Fibroblast of lung (primary cell): ENCODE results near the gene PLEKHG4B. TPM values are rescaled to one million over a fixed set of nuclear protein-coding genes. Genes with fewer than 3 reads are reported as not detected.

Source experiments
- DNase-seq, 2 donors: peaks; one replicate each; pipeline versions ENCODE4 v3.0.0 to v3.0.0-alpha.2; 2010; ENCODE audit warnings: low read depth in 2 of 2
- H2AFZ ChIP-seq: 2 replicates; pipeline ENCODE4 v1.5.1; 2012; ENCODE audit warnings: low read length, control low read depth, inconsistent platforms
- H3K27ac ChIP-seq: 2 replicates; pipeline ENCODE4 v1.5.1; 2011; ENCODE audit warnings: low read length, control low read depth; ENCODE audit not compliant: insufficient read depth
- H3K27me3 ChIP-seq: 2 replicates; pipeline ENCODE4 v1.5.1; 2011; ENCODE audit warnings: mild to moderate bottlenecking, low read length; ENCODE audit not compliant: control insufficient read depth, insufficient read depth
- H3K36me3 ChIP-seq: 2 replicates; pipeline ENCODE4 v1.5.1; 2011; ENCODE audit warnings: low read length; ENCODE audit not compliant: control insufficient read depth, insufficient read depth
- H3K4me1 ChIP-seq: 2 replicates; pipeline ENCODE4 v1.5.1; 2011; ENCODE audit warnings: low read length; ENCODE audit not compliant: control insufficient read depth, insufficient read depth; ENCODE audit errors: extremely low read depth
- H3K4me2 ChIP-seq: 2 replicates; pipeline ENCODE4 v1.5.1; 2011; ENCODE audit warnings: low read length, control low read depth; ENCODE audit not compliant: insufficient read depth; ENCODE audit errors: extremely low read depth
- H3K4me3 ChIP-seq, 4 experiments: fragments of 200-600 bp in 1 of 4; sonication (generic) in 1 of 4; replicated peaks in 1 of 4; 2 replicates each; pipeline ENCODE4 v1.5.1; 2011 to 2016; ENCODE audit warnings: low read length in 4 of 4, low read depth in 3 of 4, mild to moderate bottlenecking in 3 of 4, control low read depth in 2 of 4, inconsistent platforms in 1 of 4, mixed read lengths in 1 of 4; ENCODE audit not compliant: insufficient read depth in 1 of 4; ENCODE audit errors: control extremely low read depth in 1 of 4
- H3K79me2 ChIP-seq: 2 replicates; pipeline ENCODE4 v1.5.1; 2012; ENCODE audit warnings: mild to moderate bottlenecking, low read length, inconsistent platforms; ENCODE audit not compliant: control insufficient read depth, insufficient read depth
- H3K9ac ChIP-seq: 2 replicates; pipeline ENCODE4 v1.5.1; 2011; ENCODE audit warnings: mild to moderate bottlenecking, low read length, control low read depth; ENCODE audit not compliant: insufficient read depth
- H3K9me3 ChIP-seq: 2 replicates; pipeline ENCODE4 v1.5.1; 2012; ENCODE audit warnings: low read depth, low read length; ENCODE audit not compliant: control insufficient read depth, insufficient read depth
- H4K20me1 ChIP-seq: 2 replicates; pipeline ENCODE4 v1.5.1; 2011; ENCODE audit warnings: low read length; ENCODE audit not compliant: control insufficient read depth, insufficient read depth; ENCODE audit errors: extremely low read depth
- EZH2 ChIP-seq: IDR thresholded peaks from 2 replicates; pipeline ENCODE4 v1.5.1; 2012; ENCODE audit warnings: low read length, control low read depth, mild to moderate bottlenecking; ENCODE audit errors: missing control alignments
- polyA plus RNA-seq, 2 donors: library from polyadenylated mRNA; depleted of rRNA in 1 of 2; stranded (reverse) in 1 of 2; unstranded in 1 of 2; fragments of >200 nt; gene quantifications; 2 replicates each; pipeline ENCODE4 v1.2.1, GENCODE V29; 2011 to 2012; ENCODE audit warnings: missing spikeins in 1 of 2
- total RNA-seq: library from RNA; depleted of rRNA; stranded (reverse); fragments of >200 nt; gene quantifications from 2 replicates; pipeline ENCODE4 v1.2.1, GENCODE V29; 2014
- TF ChIP-seq, protein P1 (sequence below), 2 donors: IDR thresholded peaks in 1 of 2; conservative IDR thresholded peaks in 1 of 2; 1 replicate in 1 of 2; 2 replicates in 1 of 2; pipeline ENCODE4 v1.5.1; 2011 to 2012; ENCODE audit warnings: low read length in 2 of 2, control low read depth in 1 of 2, inconsistent platforms in 1 of 2, low read depth in 1 of 2, mild to moderate bottlenecking in 1 of 2

Gene PLEKHG4B
- total and polyA plus RNA-seq, 2 donors (not counting 1 experiment from before 2014, with no cell fraction given) = under 0.01 to 0.08 TPM

DNA sequence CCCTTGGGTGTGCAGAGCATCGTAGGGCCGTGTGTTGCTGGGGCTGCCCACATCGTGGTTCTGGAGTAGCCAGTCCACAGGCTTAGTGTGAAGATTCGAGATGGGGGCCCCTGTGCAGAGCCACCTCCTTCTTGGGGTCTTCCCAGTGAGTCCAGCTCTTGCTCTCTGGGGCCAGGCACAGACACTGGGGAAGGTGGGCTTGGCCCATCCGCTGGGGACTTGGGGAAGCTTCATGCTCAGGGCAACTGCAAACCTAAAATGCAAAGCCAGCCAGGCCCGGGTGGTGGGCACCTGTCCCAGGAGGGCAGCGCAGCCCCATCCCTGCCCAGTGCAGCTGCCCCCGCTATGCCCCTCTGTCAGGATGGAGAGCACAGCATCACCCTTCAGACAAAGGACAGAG is 53.0 kb downstream of the PLEKHG4B start:
- Histone ChIP-seq H3K9me3 (no peaks in the 10 kb centered on the region), H4K20me1 (no peaks in the 10 kb centered on the region), H2AFZ (no peak overlapping the region), H3K4me2 (no peak overlapping the region), H3K36me3 (no peaks in the 10 kb centered on the region), H3K4me1 (no peaks in the 10 kb centered on the region), H3K4me3 (no peak overlapping the region), H3K9ac (no peak overlapping the region), H3K27ac (no peak overlapping the region), H3K27me3 (peaks cover 3% of the 10 kb centered on the region), H3K79me2 (no peaks in the 10 kb centered on the region)
- no peak for DNase-seq
- TF ChIP-seq, protein P1, sequence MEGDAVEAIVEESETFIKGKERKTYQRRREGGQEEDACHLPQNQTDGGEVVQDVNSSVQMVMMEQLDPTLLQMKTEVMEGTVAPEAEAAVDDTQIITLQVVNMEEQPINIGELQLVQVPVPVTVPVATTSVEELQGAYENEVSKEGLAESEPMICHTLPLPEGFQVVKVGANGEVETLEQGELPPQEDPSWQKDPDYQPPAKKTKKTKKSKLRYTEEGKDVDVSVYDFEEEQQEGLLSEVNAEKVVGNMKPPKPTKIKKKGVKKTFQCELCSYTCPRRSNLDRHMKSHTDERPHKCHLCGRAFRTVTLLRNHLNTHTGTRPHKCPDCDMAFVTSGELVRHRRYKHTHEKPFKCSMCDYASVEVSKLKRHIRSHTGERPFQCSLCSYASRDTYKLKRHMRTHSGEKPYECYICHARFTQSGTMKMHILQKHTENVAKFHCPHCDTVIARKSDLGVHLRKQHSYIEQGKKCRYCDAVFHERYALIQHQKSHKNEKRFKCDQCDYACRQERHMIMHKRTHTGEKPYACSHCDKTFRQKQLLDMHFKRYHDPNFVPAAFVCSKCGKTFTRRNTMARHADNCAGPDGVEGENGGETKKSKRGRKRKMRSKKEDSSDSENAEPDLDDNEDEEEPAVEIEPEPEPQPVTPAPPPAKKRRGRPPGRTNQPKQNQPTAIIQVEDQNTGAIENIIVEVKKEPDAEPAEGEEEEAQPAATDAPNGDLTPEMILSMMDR (conservative IDR thresholded peaks at IDR 0.05 in 1 of 2, IDR thresholded peaks at IDR 0.05 in 1 of 2; ENCODE audit: low read depth in 1 of 2, low read length in 2 of 2) = no peak
- no peak for TF ChIP-seq EZH2

DNA sequence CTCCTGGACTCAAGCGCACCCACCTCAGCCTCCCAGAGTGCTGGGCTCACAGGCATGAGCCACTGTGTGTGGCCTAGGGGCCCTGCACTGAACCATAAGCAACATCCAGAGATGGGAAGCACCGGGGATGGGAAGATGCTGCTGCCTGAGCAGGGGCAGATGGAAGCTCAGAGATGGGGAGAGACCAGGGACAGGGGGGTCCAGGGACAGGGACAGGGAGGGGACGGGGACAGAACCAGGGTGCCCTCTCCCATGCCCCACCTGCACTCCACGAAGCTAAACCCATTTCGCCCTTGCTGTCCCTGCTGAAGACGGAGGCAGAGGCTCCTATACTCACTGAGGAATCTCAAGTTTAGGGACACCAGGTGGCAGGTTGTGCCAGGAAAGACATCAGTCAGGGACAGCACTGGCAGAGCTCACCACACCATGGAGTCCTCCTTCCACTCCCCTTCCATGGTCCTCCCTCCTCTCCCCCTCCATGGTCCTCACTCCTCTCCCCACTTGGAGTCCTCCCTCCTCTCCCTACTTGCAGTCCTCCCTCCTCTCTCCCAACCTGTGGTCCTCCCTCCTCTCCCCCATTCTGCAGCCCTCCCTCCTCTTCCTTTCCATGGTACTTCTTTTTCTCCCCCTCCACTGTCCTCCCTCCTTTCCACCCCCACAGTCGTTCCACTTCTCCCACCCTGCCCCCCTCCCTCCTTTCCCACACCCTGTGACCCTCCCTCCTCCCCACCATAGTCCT is 53.8 kb downstream of the PLEKHG4B start:
- Histone ChIP-seq H3K4me2 (no peak overlapping the region), H3K4me1 (no peaks in the 10 kb centered on the region), H4K20me1 (no peaks in the 10 kb centered on the region), H3K9ac (no peak overlapping the region), H3K27me3 (peaks cover 3% of the 10 kb centered on the region), H3K79me2 (no peaks in the 10 kb centered on the region), H3K4me3 (no peak overlapping the region), H3K9me3 (no peaks in the 10 kb centered on the region), H3K36me3 (no peaks in the 10 kb centered on the region), H2AFZ (no peak overlapping the region), H3K27ac (no peak overlapping the region)
- no peak for DNase-seq
- no peak for TF ChIP-seq EZH2
- TF ChIP-seq, protein P1 (conservative IDR thresholded peaks at IDR 0.05 in 1 of 2, IDR thresholded peaks at IDR 0.05 in 1 of 2; ENCODE audit: low read depth in 1 of 2, low read length in 2 of 2) = no peak

DNA sequence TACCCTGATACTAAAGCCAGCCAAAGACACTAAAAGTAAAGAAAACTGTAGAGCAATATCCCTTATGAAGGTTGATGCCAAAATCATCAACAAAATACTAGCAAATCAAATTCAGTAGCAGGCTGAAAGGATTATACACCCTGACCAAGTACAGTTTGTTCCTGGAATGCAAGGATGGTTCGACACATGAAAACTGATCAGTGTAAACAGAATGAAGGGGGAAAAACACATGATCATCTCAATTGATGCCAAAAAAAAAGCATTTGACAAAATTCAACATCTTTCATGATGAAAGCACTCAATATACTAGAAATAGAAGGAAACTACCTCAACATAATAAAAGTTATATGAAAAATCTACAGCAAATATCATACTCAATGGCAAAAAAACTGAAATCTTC is 55.8 kb downstream of the PLEKHG4B start:
- Histone ChIP-seq H3K9ac (no peak overlapping the region), H3K4me1 (no peaks in the 10 kb centered on the region), H3K4me3 (no peak overlapping the region), H3K79me2 (no peaks in the 10 kb centered on the region), H3K27me3 (peaks cover 3% of the 10 kb centered on the region), H3K36me3 (no peaks in the 10 kb centered on the region), H3K27ac (no peak overlapping the region), H3K4me2 (no peak overlapping the region), H3K9me3 (no peaks in the 10 kb centered on the region), H2AFZ (no peak overlapping the region), H4K20me1 (no peaks in the 10 kb centered on the region)
- peak in 1 of 2 donors; percentile 33 for DNase-seq
- no peak for TF ChIP-seq EZH2
- TF ChIP-seq, protein P1 (conservative IDR thresholded peaks at IDR 0.05 in 1 of 2, IDR thresholded peaks at IDR 0.05 in 1 of 2; ENCODE audit: low read depth in 1 of 2, low read length in 2 of 2) = no peak
